Islet precursor cell (in vitro differentiated cells): ENCODE results near the gene C6orf47.
A peak's percentile ranks its signal among the peaks of the same experiment; 100 is the strongest.

Experiments used
- DNase-seq: peaks from one replicate; pipeline ENCODE4 v3.0.0-alpha.2; 2018

C6orf47 gene

GRCh38 chr6:31687860-31688693 lies 27.5 kb upstream of the C6orf47 start:
- DNase-seq, result no peak

- DNase-seq, result no peak
Observed at GRCh38 chr6:31687321-31687720, 26.7 kb upstream of the C6orf47 start.

- DNase-seq, result no peak
Observed at GRCh38 chr6:31686483-31686882, 25.9 kb upstream of the C6orf47 start.

GRCh38 chr6:31683591-31683990 lies 23.0 kb upstream of the C6orf47 start:
- DNase-seq, result no peak

GRCh38 chr6:31681135-31681671 lies 20.6 kb upstream of the C6orf47 start:
- peak; percentile 65 for DNase-seq

GRCh38 chr6:31680226-31681134 lies 19.9 kb upstream of the C6orf47 start, which contains the start of gene LY6G5C:
TSS of gene LY6G5C (minus strand) at chr6:31681067. CDS start at chr6:31680373, 694 bp downstream.
- peak; percentile 89 for DNase-seq

- DNase-seq, result no peak
Observed at GRCh38 chr6:31677955-31678354, 17.4 kb upstream of the C6orf47 start.

GRCh38 chr6:31676904-31677303 lies 16.3 kb upstream of the C6orf47 start:
- DNase-seq, result no peak

GRCh38 chr6:31676322-31676903 lies 15.8 kb upstream of the C6orf47 start:
- no peak for DNase-seq

GRCh38 chr6:31669676-31670075 lies 9.1 kb upstream of the C6orf47 start, which contains the start of gene LY6G5B:
TSS of gene LY6G5B (plus strand) at chr6:31669976. CDS start at chr6:31670951, 975 bp downstream.
- DNase-seq, result no peak

- no peak for DNase-seq
Observed at GRCh38 chr6:31666337-31666965, 5.9 kb upstream of the C6orf47 start.

GRCh38 chr6:31665501-31666336 lies 5.1 kb upstream of the C6orf47 start, which contains the start of gene CSNK2B:
TSS of gene CSNK2B (plus strand) at chr6:31666080. CDS start at chr6:31666832, 752 bp downstream.
- peak; percentile 99 for DNase-seq

GRCh38 chr6:31664790-31665500 lies 4.4 kb upstream of the C6orf47 start, which contains the start of gene GPANK1:
TSS of gene GPANK1 (minus strand) at chr6:31664997. CDS start at chr6:31664478, 519 bp downstream.
- peak; percentile 89 for DNase-seq

- peak; percentile 77 for DNase-seq
Observed at GRCh38 chr6:31663961-31664789, 3.6 kb upstream of the C6orf47 start.

- DNase-seq, result no peak
Observed at GRCh38 chr6:31663126-31663960, 2.8 kb upstream of the C6orf47 start.

GRCh38 chr6:31662124-31662723 lies 1.6 kb upstream of the C6orf47 start:
- DNase-seq, result no peak

- no peak for DNase-seq
Observed at GRCh38 chr6:31661262-31662123, 915 bp upstream of the C6orf47 start.
